ENCODE results near the gene MAP1LC3B.
A peak's percentile ranks its signal among the peaks of the same experiment; 100 is the strongest.

The MAP1LC3B gene

GRCh38 chr16:87390641-87391323, 1.4 kb upstream of the MAP1LC3B start:
- H3F3A ChIP-seq (ENCODE audit: insufficient read depth), result peaks cover 34% of the 10 kb centered on the region
- H3K9me3 ChIP-seq (ENCODE audit: insufficient read depth, low read length), result no peaks in the 10 kb centered on the region
- no peaks in the 10 kb centered on the region for H3K27me3 ChIP-seq (ENCODE audit: low read length)
- H3K36me3 ChIP-seq (ENCODE audit: low read length), result no peaks in the 10 kb centered on the region
- no peak overlapping the region for H3K27ac ChIP-seq (ENCODE audit: low read depth, low read length)
- peak overlapping the region; percentile 76 for H3K4me3 ChIP-seq (ENCODE audit: insufficient read depth, low read length, poor library complexity, severe bottlenecking)
- peaks cover 7% of the 10 kb centered on the region; the same call in 1 of the 2 replicates for H4K20me1 ChIP-seq (ENCODE audit: low read depth, low read length)
- no peak overlapping the region for H2AFZ ChIP-seq (ENCODE audit: low read depth, low read length, severe bottlenecking)
- peak overlapping the region; percentile 56 for H3K4me2 ChIP-seq (ENCODE audit: low read depth, low read length, poor library complexity, severe bottlenecking)
- H3K79me2 ChIP-seq (ENCODE audit: insufficient read depth, low read length), result peaks cover 30% of the 10 kb centered on the region
- no peak for TF ChIP-seq CTCF (IDR thresholded peaks at IDR 0.05; ENCODE audit: insufficient read depth, low read length, poor library complexity, severe bottlenecking)
- TF ChIP-seq EZH2phosphoT487 (conservative IDR thresholded peaks at IDR 0.05; ENCODE audit: low read length), result no peak
- peak overlapping the region; percentile 86 for H3K9ac ChIP-seq (ENCODE audit: low read length)
- no peaks in the 10 kb centered on the region for H3K9me2 ChIP-seq (replicated peaks; ENCODE audit: insufficient read depth, low read length)

DNA sequence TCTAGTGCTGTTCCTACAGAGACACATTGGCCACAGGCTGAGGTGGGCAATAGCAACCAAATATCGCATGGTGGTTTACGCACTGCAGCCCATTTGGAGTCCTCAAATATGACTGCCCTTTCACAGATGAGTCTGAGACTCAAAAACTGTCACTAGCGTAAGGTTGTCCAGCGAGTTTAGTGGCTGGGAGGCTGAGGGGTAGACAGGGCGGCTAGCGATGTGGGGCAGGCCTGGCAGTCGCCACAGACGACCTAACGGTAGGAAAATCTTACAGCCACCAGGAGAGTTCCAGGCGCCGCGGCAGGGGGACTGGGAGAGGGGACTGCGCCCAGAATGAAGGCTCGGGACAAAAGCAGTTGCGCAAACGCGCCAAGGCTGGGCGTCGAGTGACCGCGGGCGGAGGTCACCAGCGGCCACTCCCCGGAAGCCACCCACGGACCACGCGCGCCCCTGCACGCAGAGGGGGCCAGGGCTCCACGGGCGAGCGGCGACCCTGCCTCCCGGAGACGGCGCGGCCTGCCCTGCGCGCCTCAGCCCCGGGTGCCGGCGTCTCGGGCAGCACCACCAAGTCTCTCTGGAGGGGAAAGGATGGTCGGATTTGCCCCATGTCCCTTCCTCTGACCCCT, 699 bp upstream of the MAP1LC3B start:
- Histone ChIP-seq H3K4me2 (ENCODE audit: low read depth, low read length, poor library complexity, severe bottlenecking) (peak overlapping the region; percentile 56), H3F3A (ENCODE audit: insufficient read depth) (peaks cover 34% of the 10 kb centered on the region), H4K20me1 (ENCODE audit: low read depth, low read length) (peaks cover 7% of the 10 kb centered on the region; the same call in 1 of the 2 replicates), H3K79me2 (ENCODE audit: insufficient read depth, low read length) (peaks cover 35% of the 10 kb centered on the region), H3K9ac (ENCODE audit: low read length) (peak overlapping the region; percentile 86), H3K27ac (ENCODE audit: low read depth, low read length) (peak overlapping the region; percentile 59), H3K9me3 (ENCODE audit: insufficient read depth, low read length) (no peaks in the 10 kb centered on the region), H3K4me3 (ENCODE audit: insufficient read depth, low read length, poor library complexity, severe bottlenecking) (peak overlapping the region; percentile 76), H3K9me2 (replicated peaks; ENCODE audit: insufficient read depth, low read length) (no peaks in the 10 kb centered on the region), H2AFZ (ENCODE audit: low read depth, low read length, severe bottlenecking) (no peak overlapping the region), H3K36me3 (ENCODE audit: low read length) (no peaks in the 10 kb centered on the region), H3K27me3 (ENCODE audit: low read length) (no peaks in the 10 kb centered on the region)
- no peak for TF ChIP-seq CTCF (IDR thresholded peaks at IDR 0.05; ENCODE audit: insufficient read depth, low read length, poor library complexity, severe bottlenecking)
- TF ChIP-seq EZH2phosphoT487 (conservative IDR thresholded peaks at IDR 0.05; ENCODE audit: low read length), result no peak

DNA sequence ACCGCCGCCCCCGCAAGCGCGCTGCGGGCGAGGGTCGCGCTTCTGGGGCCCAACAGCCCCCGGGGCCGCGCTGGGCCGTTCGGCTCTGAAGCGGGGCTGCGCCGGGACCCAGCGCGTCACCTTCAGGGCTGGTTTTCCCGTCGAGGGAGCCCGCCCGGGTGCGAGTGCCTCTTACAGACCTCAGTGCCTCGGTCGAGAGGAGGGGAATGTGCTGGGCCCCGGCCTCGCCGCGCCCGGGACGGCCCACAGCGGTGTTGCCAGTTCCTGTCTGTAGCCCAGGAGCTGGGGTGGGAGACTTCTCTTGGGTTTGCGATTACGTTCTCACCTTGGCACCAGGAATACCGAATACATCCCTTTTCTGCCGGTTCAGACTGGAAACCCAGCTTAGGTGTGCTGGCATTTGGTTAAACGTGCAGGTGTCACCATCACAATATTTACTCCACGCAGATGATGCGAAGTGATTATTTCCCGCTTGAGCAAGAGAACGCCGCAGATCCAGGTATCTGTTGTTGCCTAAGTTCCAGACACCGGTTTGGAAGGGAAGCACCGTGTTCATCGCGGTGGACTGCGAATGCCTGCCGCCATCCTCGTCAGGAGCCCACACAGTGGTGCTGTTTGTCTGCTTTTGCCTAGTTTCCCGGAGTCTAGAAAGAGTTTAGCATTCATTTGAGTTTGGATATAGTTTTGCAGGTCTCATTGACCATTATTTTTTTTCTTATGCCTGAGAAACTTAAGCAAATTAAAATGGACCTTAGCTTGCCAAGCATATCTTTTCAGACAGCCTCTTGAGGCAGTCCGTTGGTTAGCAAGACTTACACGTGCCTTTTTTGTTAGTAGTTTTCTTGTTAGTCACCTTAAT, 914 bp downstream of the MAP1LC3B start:
- no peak overlapping the region for H2AFZ ChIP-seq (ENCODE audit: low read depth, low read length, severe bottlenecking)

More for the DNA sequence above, 914 bp downstream of the MAP1LC3B start:
- Histone ChIP-seq H4K20me1 (ENCODE audit: low read depth, low read length) (peaks cover 7% of the 10 kb centered on the region; the same call in 1 of the 2 replicates), H3K4me2 (ENCODE audit: low read depth, low read length, poor library complexity, severe bottlenecking) (peak overlapping the region; percentile 75), H3K4me3 (ENCODE audit: insufficient read depth, low read length, poor library complexity, severe bottlenecking) (peak overlapping the region; percentile 59), H3K9me2 (replicated peaks; ENCODE audit: insufficient read depth, low read length) (no peaks in the 10 kb centered on the region), H3K36me3 (ENCODE audit: low read length) (no peaks in the 10 kb centered on the region), H3K9ac (ENCODE audit: low read length) (peak overlapping the region; percentile 86), H3K27me3 (ENCODE audit: low read length) (no peaks in the 10 kb centered on the region), H3K27ac (ENCODE audit: low read depth, low read length) (peak overlapping the region; percentile 4), H3K9me3 (ENCODE audit: insufficient read depth, low read length) (no peaks in the 10 kb centered on the region), H3F3A (ENCODE audit: insufficient read depth) (peaks cover 20% of the 10 kb centered on the region), H3K79me2 (ENCODE audit: insufficient read depth, low read length) (peaks cover 52% of the 10 kb centered on the region)
- no peak for TF ChIP-seq CTCF (IDR thresholded peaks at IDR 0.05; ENCODE audit: insufficient read depth, low read length, poor library complexity, severe bottlenecking)
- TF ChIP-seq EZH2phosphoT487 (conservative IDR thresholded peaks at IDR 0.05; ENCODE audit: low read length), result no peak
